HG02642 (cell line): ENCODE data around the gene RMDN3.

ENCODE experiments used
- ATAC-seq: cut with Tn5 transposase; IDR thresholded peaks from one replicate; pipeline ENCODE4 v1.9.1; 2021; ENCODE audit warnings: mild to moderate bottlenecking; ENCODE audit not compliant: unreplicated experiment, poor library complexity

The RMDN3 gene

DNA sequence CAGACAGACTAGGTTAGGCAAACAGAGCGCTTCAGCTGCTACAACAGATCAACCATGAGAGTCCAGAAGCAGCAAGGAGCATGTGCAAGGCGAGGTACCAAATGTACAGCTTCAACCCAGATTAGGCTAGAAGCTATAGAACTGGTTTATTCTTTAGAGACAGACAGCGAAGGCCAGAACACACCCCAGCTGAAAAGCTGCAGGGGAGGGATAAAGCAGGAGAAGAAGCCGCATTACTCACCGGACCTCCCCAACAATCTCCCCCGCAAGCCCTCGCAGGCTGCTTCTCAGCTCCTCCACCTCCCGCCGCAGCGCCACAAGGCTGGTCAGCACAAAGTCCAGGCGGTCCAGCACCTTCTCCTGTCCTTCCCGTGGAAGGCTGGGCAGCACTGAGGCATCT, 3.3 kb downstream of the RMDN3 start:
- no peak for ATAC-seq

DNA sequence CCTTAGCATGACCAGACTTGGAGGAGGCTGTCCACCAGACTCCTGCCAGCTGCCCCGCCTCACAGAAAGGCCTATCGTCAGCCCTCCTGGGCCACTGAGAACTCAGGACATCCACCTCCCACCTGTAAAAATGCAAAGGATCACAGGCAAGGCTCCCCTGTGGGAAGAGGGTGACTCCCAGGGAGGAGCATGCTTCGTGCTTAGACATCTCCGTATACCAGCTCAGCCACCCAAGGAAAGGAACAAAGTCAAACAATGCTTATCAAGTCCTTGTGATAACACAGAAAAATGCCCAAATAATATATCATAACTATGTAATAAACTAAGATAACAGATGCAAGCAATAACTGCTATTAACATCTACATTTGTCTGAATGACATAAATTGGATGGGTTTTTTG, 4.2 kb downstream of the RMDN3 start:
- no peak for ATAC-seq

- no peak for ATAC-seq
These were observed 5.9 kb downstream of the RMDN3 start for GRCh38 chr15:40749151-40749630.

DNA sequence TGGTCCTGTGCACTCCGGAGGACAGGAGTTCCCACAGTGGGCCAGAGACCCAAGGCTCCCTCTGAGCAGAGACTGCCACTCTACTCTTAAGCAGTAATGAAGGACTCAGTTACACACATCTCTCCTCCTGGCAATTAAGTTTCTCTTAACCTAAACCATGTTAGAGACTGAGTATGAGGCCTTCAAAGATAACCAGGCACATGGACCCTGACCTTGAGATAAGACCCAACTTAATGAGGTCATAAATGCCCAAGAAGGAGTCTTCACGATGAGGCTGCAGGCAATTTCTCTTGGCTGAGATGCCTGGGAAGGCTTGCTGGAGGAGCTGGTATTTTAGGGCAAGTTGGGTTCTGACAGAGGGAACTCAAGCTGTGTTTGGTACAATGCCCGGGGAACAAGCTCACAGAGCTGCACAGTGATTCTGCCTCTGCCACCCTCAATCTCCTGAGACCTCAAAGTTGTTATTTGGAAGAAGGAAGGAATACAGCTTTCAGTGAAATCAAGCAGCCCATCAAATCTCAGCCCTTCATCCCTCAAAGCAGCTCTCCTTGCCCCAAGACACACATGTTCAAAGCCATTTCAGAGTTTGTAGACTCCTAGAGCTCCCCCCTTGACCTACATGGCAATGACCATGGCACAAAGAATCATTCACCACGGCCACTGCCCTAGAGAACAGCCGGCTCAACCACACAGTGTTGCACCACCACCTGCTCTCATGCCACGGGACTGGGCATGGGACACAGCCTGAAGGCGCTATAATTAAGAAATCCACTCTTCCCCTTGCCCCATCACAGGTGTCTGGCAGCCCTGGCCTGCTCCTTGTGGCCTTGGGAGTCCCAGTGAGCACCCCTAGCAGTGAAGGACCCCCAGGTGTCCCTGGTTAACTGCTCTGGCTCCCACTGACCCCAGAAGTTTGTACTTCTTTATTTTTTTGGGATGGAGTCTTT, 7.1 kb downstream of the RMDN3 start:
- no peak for ATAC-seq

DNA sequence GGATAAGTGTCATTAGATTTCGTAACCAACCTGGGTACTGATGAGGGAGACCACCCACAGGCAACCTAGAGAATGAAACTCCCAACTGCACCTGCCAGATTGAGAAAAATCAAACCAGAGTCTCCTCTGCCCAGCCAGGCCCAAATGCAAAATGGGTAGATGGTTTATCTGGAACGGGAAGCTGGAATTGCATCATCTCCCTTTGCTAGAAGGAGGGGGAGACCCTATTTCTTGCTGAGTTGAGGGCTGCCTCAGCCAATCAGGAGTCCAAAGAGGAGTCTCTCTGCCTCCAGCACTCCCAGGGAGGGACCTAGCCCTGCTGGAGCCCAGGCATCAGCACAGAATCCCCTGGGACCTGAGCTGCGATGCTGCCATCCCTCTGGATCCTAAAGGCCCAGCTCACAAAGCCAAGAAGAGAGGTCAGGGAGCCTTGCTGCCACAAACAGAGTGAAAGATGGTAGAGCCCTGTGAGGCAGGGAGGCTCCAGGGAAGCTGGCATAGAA, 8.1 kb downstream of the RMDN3 start:
- no peak for ATAC-seq

- no peak for ATAC-seq
These were observed 10.3 kb downstream of the RMDN3 start for GRCh38 chr15:40744815-40745152.

DNA sequence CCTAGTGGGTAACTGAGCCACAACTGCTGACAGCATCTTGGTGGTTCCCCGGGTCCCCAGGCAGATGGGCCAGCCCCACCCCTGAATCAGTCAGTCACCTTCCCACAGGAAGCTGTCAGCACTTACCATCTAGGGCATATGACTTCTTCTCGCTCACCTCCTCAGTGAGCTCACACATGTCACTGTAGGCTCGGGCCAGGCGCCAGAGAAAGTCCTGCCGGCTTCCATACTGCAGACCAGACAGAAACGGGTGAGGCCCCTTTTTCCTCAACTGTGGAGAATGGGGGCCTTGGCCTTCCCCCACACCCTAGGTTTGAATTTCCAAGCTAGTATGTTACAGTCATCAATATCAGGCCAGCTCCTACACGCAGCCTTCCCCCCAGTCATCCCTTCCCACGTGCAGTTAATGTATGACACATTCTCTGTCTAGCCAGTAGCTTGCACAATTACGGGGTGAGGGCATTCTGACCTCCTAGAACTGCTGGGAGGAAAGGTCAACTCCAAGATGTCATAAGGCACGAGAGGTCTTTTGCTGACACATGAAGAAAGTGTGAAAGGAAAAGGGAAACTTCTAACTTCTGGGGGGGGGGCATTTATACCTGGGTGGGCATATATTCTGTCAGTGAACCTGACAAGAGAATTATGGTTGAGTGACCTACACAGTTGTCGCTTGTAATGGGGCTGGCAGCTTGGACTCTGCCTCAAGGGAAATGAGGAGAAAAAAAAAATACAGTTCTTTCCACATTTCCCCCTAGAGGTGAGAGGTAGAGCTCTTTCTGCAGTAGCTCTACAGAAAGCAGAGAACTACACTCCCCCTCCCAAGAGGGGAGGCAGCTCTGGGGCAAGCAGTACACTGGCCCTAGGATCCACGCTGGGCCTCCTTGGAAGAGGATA, 10.9 kb downstream of the RMDN3 start:
- peak; percentile 46 for ATAC-seq

DNA sequence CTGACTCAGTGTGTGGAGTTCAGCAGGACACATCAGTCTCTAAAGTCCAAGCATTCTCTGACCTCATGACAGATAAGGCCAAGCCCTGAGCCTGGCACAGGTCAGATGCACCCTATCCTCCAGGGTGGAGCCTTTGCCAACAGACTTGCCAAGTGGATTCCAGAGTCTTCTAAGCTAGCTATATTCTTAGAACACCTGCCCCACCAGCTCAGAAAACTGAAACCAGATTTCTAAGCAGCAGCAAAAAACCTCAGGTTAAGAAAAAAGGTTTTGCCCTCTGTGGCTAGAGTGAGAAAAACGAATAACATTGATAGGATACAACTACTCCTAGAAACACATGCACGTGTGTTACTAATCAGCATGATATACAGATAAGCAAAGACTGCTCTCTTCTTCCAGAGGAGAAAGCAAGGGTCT, 11.6 kb downstream of the RMDN3 start:
- ATAC-seq, result peak; percentile 8

DNA sequence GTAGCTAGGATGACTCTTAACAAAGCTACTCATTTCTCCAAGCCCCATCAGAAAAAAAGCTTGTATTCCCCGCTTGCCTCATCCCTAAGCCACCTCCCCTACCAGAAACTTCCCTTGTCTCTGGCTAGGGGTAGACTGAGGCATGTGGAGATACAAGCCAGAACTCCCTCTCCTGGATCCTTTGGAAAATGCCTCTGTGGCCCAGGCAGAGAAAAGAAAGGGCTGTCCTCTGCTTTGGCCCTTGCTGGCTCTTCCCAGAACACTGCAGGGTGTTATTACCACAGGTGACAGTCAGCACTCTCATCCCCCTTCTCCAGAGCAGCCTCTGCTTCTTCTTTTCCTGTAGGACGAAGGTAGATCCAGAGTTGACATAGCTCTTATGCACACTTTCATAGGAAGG, 15.2 kb downstream of the RMDN3 start:
- ATAC-seq, result no peak

GRCh38 chr15:40739047-40739446, 16.0 kb downstream of the RMDN3 start:
- no peak for ATAC-seq

- ATAC-seq, result no peak
These were observed 18.0 kb downstream of the RMDN3 start for GRCh38 chr15:40737048-40737447.

GRCh38 chr15:40736575-40736974, 18.5 kb downstream of the RMDN3 start:
- no peak for ATAC-seq

DNA sequence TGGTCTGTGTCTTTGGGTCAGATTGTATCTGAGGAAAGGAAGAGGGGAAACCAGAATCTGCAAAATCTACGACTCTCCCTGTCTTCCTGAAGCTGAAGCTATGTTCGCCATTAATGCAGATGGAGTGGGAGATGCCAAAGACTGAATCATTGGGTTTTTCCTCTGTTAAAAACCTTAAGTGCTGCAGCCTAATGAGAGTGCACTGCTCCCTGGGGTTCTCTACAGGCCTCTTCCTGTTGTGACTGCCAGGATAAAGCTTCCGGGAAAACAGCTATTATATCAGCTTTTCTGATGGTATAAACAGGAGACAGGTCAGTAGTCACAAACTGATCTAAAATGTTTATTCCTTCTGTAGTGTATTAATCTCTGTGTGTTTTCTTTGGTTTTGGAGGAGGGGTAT, 24.0 kb downstream of the RMDN3 start:
- no peak for ATAC-seq

DNA sequence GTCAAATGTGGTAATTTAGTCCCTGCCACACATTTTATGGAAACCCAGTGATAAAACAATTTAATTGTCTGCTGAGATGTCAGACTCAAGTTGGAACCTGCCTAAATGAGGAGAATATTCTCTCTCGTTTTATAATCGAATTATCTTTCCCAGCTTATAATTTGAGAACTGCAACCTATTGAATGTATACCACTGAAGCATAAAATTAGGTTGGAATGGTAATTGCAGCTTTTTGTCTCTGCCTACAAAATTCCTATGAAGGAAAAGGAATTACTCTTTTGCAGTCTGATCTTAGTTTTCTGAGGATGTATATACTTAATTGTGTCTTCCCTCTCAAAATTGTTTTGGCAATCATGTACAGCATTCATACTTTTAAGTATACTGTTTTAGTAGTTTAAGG, 31.1 kb downstream of the RMDN3 start:
- ATAC-seq, result no peak

DNA sequence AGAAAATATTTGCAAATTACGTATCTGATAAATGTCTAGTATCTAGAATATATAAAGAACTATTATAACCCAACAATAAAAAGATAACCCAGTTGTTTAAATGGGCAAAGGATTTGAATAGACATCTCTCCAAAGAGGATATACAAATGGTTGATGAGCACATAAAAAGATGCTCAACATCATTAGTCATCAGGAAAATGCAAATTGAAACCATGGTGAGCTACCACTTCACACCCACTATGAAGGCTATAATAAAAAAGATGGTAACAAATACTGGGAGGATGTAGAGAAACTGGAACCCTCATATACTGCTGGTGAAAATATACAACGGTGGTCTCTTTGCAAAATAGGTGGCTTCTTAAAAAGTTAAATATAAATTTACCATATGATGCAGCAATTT, 32.1 kb downstream of the RMDN3 start:
- no peak for ATAC-seq

DNA sequence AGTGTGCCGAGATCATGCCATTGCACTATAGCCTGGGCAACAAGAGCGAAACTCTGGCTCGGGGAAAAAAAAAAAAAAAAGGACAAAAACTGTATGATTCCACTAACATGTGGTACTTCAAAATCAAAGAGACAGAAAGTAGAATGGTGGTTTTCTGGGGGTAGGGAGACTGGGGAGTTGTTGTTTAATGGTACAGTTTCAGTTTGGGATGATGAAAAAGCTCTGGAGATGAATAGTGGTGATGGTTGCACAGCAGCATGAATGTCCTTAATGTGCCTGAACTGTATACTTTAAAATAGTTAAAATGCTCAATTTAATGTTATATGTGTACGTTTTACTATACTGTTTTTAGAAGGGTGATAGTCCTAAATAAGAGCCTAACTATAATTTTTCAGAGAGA, 32.7 kb downstream of the RMDN3 start:
- ATAC-seq, result no peak

DNA sequence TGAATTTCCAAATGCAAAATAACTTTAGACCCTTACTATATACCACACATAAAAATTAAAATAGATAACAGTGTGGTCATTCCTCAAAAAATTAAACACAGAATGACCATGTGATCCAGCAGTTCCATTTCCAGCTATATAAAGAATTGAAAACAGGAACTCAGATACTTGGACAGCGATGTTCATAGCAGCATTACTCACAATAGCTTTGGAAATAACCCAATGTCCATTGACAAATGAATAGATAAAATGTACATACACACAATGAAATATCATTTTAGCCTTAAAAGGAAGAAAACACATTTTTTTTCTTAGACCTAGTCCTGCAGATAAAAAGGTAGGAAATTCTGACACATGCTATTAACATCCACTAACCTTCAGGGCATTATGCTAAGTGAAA, 33.4 kb downstream of the RMDN3 start:
- ATAC-seq, result no peak

- ATAC-seq, result no peak
These were observed 38.9 kb downstream of the RMDN3 start for GRCh38 chr15:40716165-40716564.

DNA sequence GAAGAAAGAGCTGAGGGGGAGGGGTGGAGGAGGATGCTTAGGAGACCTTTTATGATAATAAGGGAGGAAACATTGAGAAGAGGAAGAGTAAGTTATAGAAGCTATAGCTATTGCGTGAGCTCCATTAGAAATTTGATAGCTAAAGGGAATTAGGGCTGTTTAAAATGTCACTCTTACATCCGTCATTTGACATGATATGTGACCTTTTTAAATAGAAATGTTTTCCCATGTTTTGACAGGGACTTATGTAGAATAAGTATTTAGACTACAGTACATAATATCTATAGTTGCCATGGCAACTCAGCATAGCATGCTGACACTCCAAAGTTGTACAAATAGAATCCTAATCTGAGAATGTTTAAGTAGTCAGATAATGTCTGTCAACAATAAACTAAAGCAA, 40.9 kb downstream of the RMDN3 start:
- ATAC-seq, result no peak

DNA sequence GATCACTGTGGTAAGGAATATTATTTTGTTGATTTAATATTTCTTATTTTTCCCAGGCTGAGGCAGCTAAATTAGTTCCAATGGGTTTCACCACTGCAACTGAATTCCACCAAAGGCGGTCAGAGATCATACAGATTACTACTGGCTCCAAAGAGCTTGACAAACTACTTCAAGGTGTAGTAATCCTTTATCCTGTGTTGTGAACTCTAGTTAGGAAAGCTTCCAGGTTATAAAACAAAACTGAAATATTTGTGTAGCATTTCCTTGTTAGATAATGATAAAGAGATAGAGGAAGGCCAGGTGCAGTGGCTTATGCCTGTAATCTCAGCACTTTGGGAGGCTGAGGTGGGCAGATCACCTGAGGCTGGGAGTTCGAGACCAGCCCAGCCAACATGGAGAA, 48.9 kb downstream of the RMDN3 start:
- no peak for ATAC-seq

DNA sequence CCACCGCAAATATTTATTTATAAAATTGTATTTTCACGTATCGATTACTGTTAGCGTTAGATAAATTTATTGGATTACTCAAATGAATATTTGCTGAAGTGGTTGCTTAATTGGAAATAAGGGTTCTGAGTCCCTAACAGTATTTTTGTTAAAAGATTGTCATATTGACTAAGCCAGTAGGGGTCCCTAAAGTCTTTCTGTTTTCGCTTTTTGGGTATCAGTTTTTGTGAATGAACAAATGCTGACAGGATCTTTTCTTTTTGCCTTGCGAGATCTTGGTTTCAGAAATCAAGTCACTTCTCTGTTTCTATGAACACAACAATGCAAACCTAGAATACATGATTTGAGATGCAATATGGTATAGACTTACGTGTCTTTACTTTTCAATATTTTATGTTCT, 53.0 kb downstream of the RMDN3 start:
- no peak for ATAC-seq
